OCI-LY3 (cell line): Measurements from ENCODE around the gene ZNF19.

Experiments used
- H2AFZ ChIP-seq: fragments of 200-600, 300-600 bp; shearing (Covaris generic); 2 replicates; pipeline ENCODE4 v1.6.0; 2014; ENCODE audit warnings: antibody characterized with exemption, low read depth, low read length
- H3K27ac ChIP-seq: fragments of 200-600, 300-600 bp; sonication (generic); 2 replicates; pipeline ENCODE4 v1.5.1; 2014; ENCODE audit warnings: mild to moderate bottlenecking, low read length, moderate library complexity, mixed read lengths
- H3K27me3 ChIP-seq: fragments of 200-600, 300-600 bp; sonication (generic); 2 replicates; pipeline ENCODE4 v1.6.1; 2014; ENCODE audit warnings: low read depth, low read length, mixed read lengths
- H3K36me3 ChIP-seq: fragments of 200-600, 300-600 bp; sonication (generic); replicated peaks from 2 replicates; pipeline ENCODE3; 2014; ENCODE audit warnings: low read depth, low read length, mixed read lengths
- H3K4me1 ChIP-seq: fragments of 300-600, 200-600 bp; sonication (generic); 2 replicates; pipeline ENCODE4 v1.6.1; 2014; ENCODE audit warnings: low read length, mixed read lengths
- H3K4me2 ChIP-seq: fragments of 200-600, 300-600 bp; sonication (generic); 2 replicates; pipeline ENCODE4 v1.6.1; 2014; ENCODE audit warnings: low read length, mixed read lengths
- H3K4me3 ChIP-seq: fragments of 300-600, 200-600 bp; sonication (generic); 2 replicates; pipeline ENCODE4 v1.5.1; 2014; ENCODE audit warnings: antibody characterized with exemption, mild to moderate bottlenecking, low read length, moderate library complexity
- H3K79me2 ChIP-seq: fragments of 300-600, 200-600 bp; shearing (Covaris generic); 2 replicates; pipeline ENCODE4 v1.6.1; 2014; ENCODE audit warnings: mild to moderate bottlenecking, low read length, mixed read lengths
- H3K9ac ChIP-seq: fragments of 300-600, 200-600 bp; shearing (Covaris generic); 2 replicates; pipeline ENCODE4 v1.6.0; 2014; ENCODE audit warnings: mild to moderate bottlenecking, low read length, moderate library complexity
- H3K9me3 ChIP-seq: fragments of 200-600, 300-600 bp; shearing (Covaris generic); 2 replicates; pipeline ENCODE4 v1.6.1; 2014; ENCODE audit warnings: low read length, mixed read lengths; ENCODE audit not compliant: insufficient read depth
- H4K20me1 ChIP-seq: fragments of 200-600, 300-600 bp; sonication (generic); 2 replicates; pipeline ENCODE4 v1.6.1; 2016; ENCODE audit warnings: low read length, mixed read lengths; ENCODE audit not compliant: insufficient read depth
- EZH2phosphoT487 ChIP-seq: fragments of 200-600 bp; shearing (Covaris generic); IDR thresholded peaks from 2 replicates; pipeline ENCODE4 v1.6.1; 2018; ENCODE audit warnings: antibody characterized with exemption, mixed run types, low read depth
- TF ChIP-seq, protein P1 (sequence below): fragments of 200-600, 300-600 bp; sonication (generic); IDR thresholded peaks from 2 replicates; pipeline ENCODE4 v1.5.1; 2014; ENCODE audit warnings: antibody characterized with exemption, low read length, low read depth

The ZNF19 gene

DNA sequence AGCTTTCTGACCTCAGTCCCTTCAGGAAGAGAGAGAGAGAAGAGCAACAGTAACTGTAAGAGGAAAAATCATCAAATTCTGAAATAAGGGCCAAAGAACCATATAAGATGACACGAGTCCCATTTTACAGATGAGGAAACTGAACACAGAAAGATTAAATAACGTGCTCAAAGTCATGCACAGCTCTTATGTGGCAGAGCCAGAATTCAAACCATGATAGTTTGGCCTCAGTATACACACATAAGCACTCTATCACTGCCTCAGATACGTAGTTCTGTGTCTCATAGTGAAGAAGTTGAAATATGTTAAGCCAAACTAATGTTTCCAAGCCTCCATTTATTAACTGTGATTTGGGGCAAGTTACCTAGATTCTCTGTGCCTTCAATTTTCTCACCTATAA is 1.9 kb upstream of the ZNF19 start:
- Histone ChIP-seq H3K27me3 (no peaks in the 10 kb centered on the region), H3K4me3 (no peak overlapping the region), H3K9me3 (no peaks in the 10 kb centered on the region), H3K79me2 (no peaks in the 10 kb centered on the region), H4K20me1 (no peaks in the 10 kb centered on the region), H3K4me1 (no peaks in the 10 kb centered on the region; the same call in 1 of the 2 replicates), H3K9ac (no peak overlapping the region), H2AFZ (no peak overlapping the region), H3K27ac (no peak overlapping the region), H3K4me2 (no peak overlapping the region), H3K36me3 (no peaks in the 10 kb centered on the region)
- no peak for TF ChIP-seq EZH2phosphoT487
- TF ChIP-seq, protein P1, sequence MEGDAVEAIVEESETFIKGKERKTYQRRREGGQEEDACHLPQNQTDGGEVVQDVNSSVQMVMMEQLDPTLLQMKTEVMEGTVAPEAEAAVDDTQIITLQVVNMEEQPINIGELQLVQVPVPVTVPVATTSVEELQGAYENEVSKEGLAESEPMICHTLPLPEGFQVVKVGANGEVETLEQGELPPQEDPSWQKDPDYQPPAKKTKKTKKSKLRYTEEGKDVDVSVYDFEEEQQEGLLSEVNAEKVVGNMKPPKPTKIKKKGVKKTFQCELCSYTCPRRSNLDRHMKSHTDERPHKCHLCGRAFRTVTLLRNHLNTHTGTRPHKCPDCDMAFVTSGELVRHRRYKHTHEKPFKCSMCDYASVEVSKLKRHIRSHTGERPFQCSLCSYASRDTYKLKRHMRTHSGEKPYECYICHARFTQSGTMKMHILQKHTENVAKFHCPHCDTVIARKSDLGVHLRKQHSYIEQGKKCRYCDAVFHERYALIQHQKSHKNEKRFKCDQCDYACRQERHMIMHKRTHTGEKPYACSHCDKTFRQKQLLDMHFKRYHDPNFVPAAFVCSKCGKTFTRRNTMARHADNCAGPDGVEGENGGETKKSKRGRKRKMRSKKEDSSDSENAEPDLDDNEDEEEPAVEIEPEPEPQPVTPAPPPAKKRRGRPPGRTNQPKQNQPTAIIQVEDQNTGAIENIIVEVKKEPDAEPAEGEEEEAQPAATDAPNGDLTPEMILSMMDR, result no peak

GRCh38 chr16:71490361-71490760 is 1.2 kb upstream of the ZNF19 start:
- Histone ChIP-seq H3K4me3 (no peak overlapping the region), H3K27me3 (no peaks in the 10 kb centered on the region)

DNA sequence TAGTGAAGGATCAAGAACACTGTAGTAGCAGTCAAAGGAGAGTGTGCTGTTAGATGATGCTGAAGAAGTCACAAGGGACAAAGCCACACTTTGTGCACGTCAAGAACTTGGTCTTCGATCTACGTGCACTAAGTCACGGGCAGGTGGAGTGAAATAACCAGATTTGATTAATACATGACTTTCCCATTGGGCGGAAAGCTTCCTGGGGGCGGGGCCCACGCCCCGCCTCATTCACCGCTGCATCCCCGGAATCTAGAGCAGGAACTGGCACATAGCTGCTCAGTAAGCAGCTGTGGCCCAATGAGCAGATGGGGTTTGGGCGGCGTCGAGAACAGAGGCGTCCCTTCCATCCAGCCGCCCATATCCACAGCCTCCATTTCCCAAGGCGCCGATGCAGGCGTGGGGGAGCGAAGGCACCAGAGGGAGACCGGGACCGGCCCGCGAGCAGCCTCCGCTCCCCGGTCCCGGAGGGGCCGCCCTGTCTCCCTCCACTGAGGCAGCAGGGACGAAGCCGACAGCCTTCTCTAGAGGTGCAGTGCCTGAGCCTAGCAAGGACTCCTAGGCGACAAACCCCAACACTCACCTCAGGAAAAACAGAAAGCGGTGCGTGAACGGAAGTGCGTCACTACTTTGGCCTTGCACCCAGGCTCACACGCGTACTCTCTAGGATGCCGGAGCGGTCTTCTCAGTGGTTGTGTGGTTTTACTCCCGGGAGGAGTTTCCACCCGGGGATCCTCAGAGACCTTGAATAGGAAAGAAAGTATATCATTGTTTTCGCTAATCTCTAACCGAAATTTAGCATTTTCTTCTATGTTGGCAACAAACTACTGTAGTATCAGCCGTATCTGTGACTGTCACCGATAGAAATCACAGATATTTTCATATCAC is 4.9 kb downstream of the ZNF19 start:
- Histone ChIP-seq H3K4me1 (peaks cover 40% of the 10 kb centered on the region), H3K27ac (peak overlapping the region; percentile 86), H3K27me3 (no peaks in the 10 kb centered on the region), H3K4me3 (peak overlapping the region; percentile 85), H3K4me2 (peak overlapping the region; percentile 74), H2AFZ (peak overlapping the region; percentile 100), H3K36me3 (no peaks in the 10 kb centered on the region), H4K20me1 (no peaks in the 10 kb centered on the region), H3K9me3 (no peaks in the 10 kb centered on the region), H3K9ac (peak overlapping the region; percentile 77), H3K79me2 (no peaks in the 10 kb centered on the region)
- TF ChIP-seq EZH2phosphoT487, result no peak
- TF ChIP-seq, protein P1, result no peak

More at GRCh38 chr16:71490361-71490760, 1.2 kb upstream of the ZNF19 start:
- no peaks in the 10 kb centered on the region for H3K9me3 ChIP-seq
- H3K4me2 ChIP-seq, result no peak overlapping the region
- H3K4me1 ChIP-seq, result peaks cover 4% of the 10 kb centered on the region; the same call in 1 of the 2 replicates
- no peak overlapping the region for H3K9ac ChIP-seq
- H2AFZ ChIP-seq, result no peak overlapping the region
- H3K27ac ChIP-seq, result no peak overlapping the region
- TF ChIP-seq, protein P1, result no peak
- TF ChIP-seq EZH2phosphoT487, result no peak
- H3K79me2 ChIP-seq, result no peaks in the 10 kb centered on the region
- no peaks in the 10 kb centered on the region for H3K36me3 ChIP-seq
- H4K20me1 ChIP-seq, result no peaks in the 10 kb centered on the region

- Histone ChIP-seq H3K9me3 (no peaks in the 10 kb centered on the region), H4K20me1 (no peaks in the 10 kb centered on the region), H3K4me1 (peaks cover 57% of the 10 kb centered on the region), H3K27me3 (no peaks in the 10 kb centered on the region), H3K4me3 (no peak overlapping the region), H3K79me2 (no peaks in the 10 kb centered on the region), H2AFZ (no peak overlapping the region), H3K27ac (no peak overlapping the region), H3K4me2 (no peak overlapping the region), H3K9ac (no peak overlapping the region), H3K36me3 (peaks cover 7% of the 10 kb centered on the region)
- TF ChIP-seq, protein P1, result no peak
- no peak for TF ChIP-seq EZH2phosphoT487
Measured at GRCh38 chr16:71482569-71482968, 6.6 kb downstream of the ZNF19 start.
